Measurements from ENCODE around the gene CXCL8.
A peak's percentile ranks its signal among the peaks of the same experiment; 100 is the strongest.
"Not testable (repeated sequence)": the region's sequence is repeated elsewhere in the genome, so short reads cannot be mapped to it uniquely, and the experiment has no call there.

The CXCL8 gene

DNA sequence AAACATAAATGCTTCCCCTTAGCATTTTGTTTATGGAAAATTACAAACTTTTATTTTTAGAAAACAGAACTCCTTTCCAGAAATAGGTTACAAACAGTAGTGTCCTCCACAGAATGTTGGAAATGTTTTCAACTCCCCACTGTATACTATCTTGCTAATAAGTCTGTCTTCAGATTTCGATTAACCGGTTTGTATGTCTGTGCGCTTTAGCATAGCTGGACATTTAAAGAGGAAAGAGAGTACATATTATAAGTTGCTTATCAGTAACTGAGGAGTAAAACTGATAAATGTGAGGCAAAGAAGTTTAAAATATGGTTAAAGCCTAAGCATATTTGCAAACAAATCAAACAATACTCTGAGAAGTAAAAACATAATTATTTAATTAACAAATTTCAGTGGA is 3.4 kb downstream of the CXCL8 start:
- DNase-seq (ENCODE audit: low read depth): no peak

DNA sequence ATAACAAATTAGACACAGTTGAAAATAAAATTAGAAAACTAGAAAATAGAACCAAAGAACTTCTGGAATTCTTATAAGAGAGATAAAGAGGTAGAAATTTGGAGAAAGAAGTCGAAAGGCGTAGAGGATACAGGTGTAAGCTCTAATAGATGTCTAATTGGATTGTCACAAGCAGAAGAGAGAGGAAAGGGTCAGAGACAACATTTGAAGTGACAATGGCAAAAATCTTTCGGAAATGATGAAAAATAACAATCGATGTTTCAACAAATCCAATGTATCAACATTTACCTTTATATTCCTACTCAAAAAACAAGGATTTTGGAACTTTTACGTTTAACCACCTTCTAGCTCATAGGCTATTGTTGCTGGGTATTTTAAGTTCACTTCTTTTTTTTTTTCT is 3.8 kb downstream of the CXCL8 start:
- no peak for DNase-seq (ENCODE audit: low read depth)

- no peak for DNase-seq (ENCODE audit: low read depth)
Measured at GRCh38 chr4:73750730-73751129, 10.4 kb downstream of the CXCL8 start.

- DNase-seq (ENCODE audit: low read depth): no peak
Measured at GRCh38 chr4:73751166-73751565, 10.8 kb downstream of the CXCL8 start.

- DNase-seq (ENCODE audit: low read depth): no peak
Measured at GRCh38 chr4:73751830-73752229, 11.5 kb downstream of the CXCL8 start.

DNA sequence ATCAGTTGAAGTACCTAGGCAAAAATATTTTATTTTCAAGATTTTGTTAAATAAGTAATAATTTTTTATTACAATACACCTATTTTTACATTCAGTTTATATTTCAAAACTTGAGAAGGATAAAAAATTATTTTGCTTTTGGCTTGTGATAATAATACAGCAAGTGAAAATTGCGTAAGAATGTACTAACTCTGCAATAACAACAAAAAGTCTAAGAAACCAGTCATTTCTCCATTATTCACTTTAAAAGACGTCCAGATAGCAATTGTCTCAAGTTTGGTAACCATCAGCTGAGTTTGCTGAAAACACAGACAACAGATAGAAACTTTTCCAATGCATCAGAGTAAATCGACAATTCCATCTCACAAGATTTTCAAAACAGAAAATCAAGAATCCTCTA is 12.1 kb downstream of the CXCL8 start:
- DNase-seq (ENCODE audit: low read depth): no peak

DNA sequence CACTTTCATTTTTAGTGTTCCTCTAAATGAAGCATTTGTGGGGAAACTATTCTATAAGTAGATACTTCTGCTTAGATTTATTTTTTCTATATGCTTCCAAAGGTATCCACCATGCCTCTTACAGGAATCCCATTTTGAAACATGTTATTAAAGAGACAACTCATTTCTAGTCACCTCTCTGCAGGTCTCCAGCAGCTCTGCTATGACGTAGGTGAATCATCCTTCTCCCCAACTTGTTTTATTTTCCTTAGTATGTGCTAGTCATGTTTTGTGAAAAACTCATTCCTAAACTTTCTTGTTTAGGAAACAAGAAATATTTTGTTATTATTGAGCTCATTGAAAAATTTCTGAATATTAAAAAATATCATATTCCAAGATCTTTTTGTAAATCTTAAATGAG is 12.8 kb downstream of the CXCL8 start:
- DNase-seq (ENCODE audit: low read depth): no peak

GRCh38 chr4:73754934-73755333 is 14.6 kb downstream of the CXCL8 start:
- DNase-seq (ENCODE audit: low read depth): no peak

GRCh38 chr4:73759357-73759756 is 19.0 kb downstream of the CXCL8 start:
- no peak for DNase-seq (ENCODE audit: low read depth)

- DNase-seq (ENCODE audit: low read depth): no peak
Measured at GRCh38 chr4:73761856-73762255, 21.5 kb downstream of the CXCL8 start.

DNA sequence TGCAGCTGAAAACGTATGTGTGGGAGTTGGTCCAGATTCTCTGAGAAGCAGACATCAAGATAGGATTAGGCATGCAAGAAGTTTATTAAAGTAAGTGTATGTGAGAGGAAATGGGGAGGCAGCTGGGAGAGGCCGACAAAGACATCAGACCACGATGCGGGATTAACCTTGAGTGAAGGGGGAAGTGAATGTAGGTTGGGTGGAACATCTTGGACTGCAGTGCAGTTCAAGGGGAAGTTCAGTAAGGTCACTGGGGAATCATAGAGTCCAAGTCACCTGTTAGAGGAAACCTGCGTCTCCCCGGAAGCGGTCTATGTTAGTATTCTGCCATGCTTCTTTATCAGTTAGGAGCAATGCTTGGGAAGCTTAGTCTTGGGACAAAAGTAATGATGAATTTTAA is 22.0 kb downstream of the CXCL8 start:
- DNase-seq (ENCODE audit: low read depth): no peak

GRCh38 chr4:73763877-73764276 is 23.5 kb downstream of the CXCL8 start:
- DNase-seq (ENCODE audit: low read depth): no peak

DNA sequence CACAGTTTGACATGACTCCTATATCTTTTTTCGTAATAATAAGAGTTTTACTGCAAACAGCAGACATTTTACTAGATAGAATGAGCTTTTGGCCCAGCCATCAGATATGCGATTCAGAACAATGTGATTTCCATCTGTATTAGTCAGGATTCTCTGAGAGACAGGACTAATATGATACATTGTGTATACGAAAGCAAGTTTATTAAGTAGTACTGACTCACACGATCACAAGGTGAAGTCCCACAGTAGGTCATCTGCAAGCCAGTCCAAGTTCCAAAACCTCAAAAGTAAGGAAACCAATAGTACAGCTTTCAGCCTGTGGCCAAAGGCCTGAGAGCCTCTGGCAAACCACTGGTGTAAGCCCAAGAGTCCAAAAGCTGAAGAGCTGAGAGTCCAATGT is 24.1 kb downstream of the CXCL8 start:
- no peak for DNase-seq (ENCODE audit: low read depth)

GRCh38 chr4:73765296-73765695 is 24.9 kb downstream of the CXCL8 start:
- DNase-seq (ENCODE audit: low read depth): no peak

GRCh38 chr4:73770917-73771316 is 30.5 kb downstream of the CXCL8 start:
- DNase-seq (ENCODE audit: low read depth): no peak

- DNase-seq (ENCODE audit: low read depth): no peak
Measured at GRCh38 chr4:73772363-73772762, 32.0 kb downstream of the CXCL8 start.

DNA sequence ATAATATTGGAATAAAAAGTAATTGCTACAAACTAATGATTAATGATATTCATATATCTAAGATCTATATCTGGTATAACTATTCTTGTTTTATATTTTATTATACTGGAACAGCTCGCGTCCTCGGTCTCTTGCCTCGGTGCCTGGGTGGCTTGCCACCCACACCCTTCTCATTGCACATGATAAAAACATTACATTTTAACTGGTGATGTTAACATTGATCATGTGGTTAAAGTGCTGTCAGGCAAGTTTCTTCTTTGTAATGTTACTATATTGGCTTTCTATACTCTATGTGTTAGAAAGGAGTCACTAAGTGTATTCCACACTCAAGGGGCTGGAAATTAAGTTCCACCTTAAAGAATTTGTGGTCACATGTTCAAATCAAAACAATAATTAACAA is 34.0 kb downstream of the CXCL8 start:
- not testable (repeated sequence) for DNase-seq (ENCODE audit: low read depth)

GRCh38 chr4:73776321-73776729 is 36.0 kb downstream of the CXCL8 start:
- DNase-seq (ENCODE audit: low read depth): peak; percentile 37

DNA sequence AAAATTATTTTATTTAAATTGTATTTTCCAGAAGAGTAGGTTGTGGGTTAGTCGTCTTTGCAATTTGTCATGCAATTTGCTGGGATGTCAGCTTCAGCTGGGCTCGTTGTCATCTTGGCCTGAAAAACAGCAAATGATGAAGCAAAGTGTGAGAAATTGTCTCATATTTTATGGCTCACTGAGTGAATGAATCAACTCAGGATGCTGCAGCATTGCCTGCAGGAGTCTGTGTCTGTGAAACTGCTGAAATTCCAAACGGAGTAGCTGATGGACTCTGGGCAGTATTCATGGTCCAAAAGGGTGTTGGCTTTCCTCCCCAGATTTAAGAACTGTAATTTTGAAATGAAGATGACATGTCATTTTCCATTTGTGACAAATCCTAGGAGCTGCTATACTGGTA is 37.2 kb downstream of the CXCL8 start:
- DNase-seq (ENCODE audit: low read depth): peak; percentile 12

GRCh38 chr4:73780243-73780642 is 39.9 kb downstream of the CXCL8 start:
- DNase-seq (ENCODE audit: low read depth): no peak

DNA sequence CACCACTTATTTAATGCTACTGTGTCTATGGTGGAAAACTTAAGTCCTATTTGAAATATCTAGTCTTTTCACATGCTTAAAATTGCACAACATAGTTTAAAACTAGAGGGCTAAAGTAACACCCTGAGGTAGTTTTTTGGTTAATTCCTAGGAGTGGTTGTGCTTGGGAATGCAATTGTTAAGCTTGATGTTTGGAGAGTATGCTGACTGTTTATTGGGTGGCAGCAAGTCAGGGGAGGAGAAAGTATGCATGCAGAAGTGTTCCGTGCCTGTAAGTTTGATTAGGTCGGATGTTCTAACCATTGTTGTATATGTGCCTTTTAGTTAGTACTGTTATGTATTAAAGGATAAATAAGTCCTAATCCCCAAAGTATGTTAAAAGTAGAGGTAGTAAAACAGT is 40.5 kb downstream of the CXCL8 start:
- DNase-seq (ENCODE audit: low read depth): no peak

- DNase-seq (ENCODE audit: low read depth): no peak
Measured at GRCh38 chr4:73788411-73788810, 48.0 kb downstream of the CXCL8 start.

Measured in GM04503 (cell line).